Bronchial epithelial cell (primary cell): ENCODE data around the gene KCNN4. TPM values are rescaled to one million over a fixed set of nuclear protein-coding genes. Genes with fewer than 3 reads are reported as not detected.
"Not testable (repeated sequence)": the region's sequence is repeated elsewhere in the genome, so short reads cannot be mapped to it uniquely, and the experiment has no call there.

Experiments used
- DNase-seq: peaks from one replicate; pipeline ENCODE4 v3.0.0-alpha.2; 2010; ENCODE audit warnings: low read depth
- FAIRE-seq: peaks from 2 replicates; lab custom pipeline; 2011; peaks lifted over from hg19 to GRCh38; lab: Jason Lieb, UNC
- H3K27me3 ChIP-seq: 2 replicates; pipeline ENCODE4 v1.5.1; 2011; ENCODE audit warnings: low read length; ENCODE audit not compliant: control insufficient read depth, insufficient read depth
- H3K36me3 ChIP-seq: 2 replicates; pipeline ENCODE4 v1.5.1; 2011; ENCODE audit warnings: low read length; ENCODE audit not compliant: control insufficient read depth, insufficient read depth
- H3K4me3 ChIP-seq: 2 replicates; pipeline ENCODE4 v1.5.1; 2011; ENCODE audit warnings: mild to moderate bottlenecking, low read depth, low read length, control low read depth
- total RNA-seq: library from RNA; depleted of rRNA; stranded (reverse); fragments of >200 nt; gene quantifications from 2 replicates; pipeline ENCODE4 v1.2.1, GENCODE V29; 2014
- TF ChIP-seq, protein P1 (sequence below): IDR thresholded peaks from 2 replicates; pipeline ENCODE4 v1.5.1; 2011; ENCODE audit warnings: mild to moderate bottlenecking, moderate library complexity, low read length, control low read depth, inconsistent platforms; ENCODE audit not compliant: insufficient read depth, severe bottlenecking

KCNN4 gene
- total RNA-seq, 1 donor from 2014 or later, result 9.7 TPM

DNA sequence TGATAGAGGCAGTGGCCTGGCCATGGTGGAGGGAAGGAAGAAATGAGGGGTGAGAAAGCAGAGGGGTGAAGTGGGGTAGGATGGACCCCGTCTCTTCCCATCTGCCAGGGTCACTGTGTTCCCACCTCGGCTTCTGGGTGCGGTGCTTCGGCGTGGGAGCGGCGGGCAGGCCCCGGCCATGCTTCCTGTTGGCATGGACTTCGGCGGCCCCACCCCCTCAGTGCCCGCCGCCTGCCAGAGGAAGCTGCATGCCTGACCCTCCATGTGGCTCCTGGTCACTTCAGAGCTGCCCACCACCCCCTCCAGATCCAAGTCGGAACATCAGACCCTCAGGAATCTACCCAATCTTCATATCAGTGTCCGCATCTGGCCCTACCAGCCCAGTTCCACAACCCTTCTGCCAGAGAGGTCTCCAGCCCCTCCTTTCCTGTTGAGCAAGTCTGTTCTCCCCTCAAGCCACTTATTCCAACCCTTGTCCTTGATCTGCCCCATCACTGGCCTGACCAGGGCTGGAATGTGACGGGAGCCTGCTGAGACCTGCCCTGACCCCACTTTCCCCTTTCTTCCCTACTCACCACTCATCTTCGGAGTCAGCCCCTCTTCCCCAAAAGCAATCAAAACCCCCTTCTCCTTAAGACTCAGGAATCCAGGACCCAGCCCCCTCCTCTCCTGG lies 1.5 kb downstream of the KCNN4 start:
- FAIRE-seq (no peak), DNase-seq (no peak)
- no peaks in the 10 kb centered on the region for H3K27me3 ChIP-seq
- H3K36me3 ChIP-seq, result no peaks in the 10 kb centered on the region
- TF ChIP-seq, protein P1, sequence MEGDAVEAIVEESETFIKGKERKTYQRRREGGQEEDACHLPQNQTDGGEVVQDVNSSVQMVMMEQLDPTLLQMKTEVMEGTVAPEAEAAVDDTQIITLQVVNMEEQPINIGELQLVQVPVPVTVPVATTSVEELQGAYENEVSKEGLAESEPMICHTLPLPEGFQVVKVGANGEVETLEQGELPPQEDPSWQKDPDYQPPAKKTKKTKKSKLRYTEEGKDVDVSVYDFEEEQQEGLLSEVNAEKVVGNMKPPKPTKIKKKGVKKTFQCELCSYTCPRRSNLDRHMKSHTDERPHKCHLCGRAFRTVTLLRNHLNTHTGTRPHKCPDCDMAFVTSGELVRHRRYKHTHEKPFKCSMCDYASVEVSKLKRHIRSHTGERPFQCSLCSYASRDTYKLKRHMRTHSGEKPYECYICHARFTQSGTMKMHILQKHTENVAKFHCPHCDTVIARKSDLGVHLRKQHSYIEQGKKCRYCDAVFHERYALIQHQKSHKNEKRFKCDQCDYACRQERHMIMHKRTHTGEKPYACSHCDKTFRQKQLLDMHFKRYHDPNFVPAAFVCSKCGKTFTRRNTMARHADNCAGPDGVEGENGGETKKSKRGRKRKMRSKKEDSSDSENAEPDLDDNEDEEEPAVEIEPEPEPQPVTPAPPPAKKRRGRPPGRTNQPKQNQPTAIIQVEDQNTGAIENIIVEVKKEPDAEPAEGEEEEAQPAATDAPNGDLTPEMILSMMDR, result no peak
- no peak overlapping the region for H3K4me3 ChIP-seq

DNA sequence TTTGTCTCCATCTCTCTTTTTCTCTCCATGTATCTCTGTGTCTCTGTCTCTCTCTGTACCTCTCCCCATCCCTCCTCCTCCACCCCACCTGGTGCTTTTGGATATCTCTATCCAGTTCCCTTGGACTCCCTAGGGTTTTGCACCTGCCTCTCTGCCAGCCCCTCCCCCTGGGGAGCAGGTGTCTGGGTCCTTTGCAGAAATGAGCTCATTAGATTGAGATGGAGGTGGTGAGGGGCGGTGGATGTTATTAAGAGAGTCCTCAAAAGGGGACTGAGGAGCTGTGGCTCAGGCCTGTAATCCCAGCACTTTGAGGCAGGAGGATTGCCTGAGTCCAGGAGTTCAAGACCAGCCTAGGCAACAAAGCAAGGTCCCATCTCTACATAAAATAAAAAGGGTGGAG lies 2.1 kb downstream of the KCNN4 start:
- Histone ChIP-seq H3K36me3 (no peaks in the 10 kb centered on the region), H3K4me3 (no peak overlapping the region), H3K27me3 (no peaks in the 10 kb centered on the region)
- TF ChIP-seq, protein P1, result no peak
- DNase-seq (no peak), FAIRE-seq (no peak)

DNA sequence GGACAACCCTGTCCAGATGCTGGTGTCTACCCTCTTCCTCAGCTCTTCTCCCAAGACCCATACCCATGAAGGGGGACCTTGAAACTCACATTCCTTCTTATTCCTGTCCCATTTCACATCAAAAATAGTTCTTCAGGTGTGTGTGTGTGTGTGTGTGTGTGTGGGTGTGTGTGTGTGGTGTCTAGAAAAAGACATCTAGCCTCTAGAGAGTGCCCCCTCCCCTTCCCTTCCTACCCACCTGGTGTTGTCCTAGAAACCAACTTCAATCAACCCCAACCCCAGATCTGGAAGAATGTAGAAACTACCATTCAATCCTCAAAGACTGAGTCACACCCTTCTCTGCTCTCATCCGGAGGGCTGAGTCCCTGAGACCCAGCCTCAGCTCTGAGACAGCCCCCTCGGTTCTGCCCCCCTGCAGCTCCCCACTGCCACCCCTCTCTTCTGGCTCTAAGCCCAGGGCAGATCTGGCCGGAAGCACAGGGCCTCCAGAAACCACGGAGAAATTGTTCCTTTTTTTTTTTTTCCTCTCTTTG lies 3.5 kb downstream of the KCNN4 start:
- Histone ChIP-seq H3K4me3 (no peak overlapping the region), H3K27me3 (no peaks in the 10 kb centered on the region), H3K36me3 (no peaks in the 10 kb centered on the region)
- DNase-seq, result no peak
- no peak for FAIRE-seq
- TF ChIP-seq, protein P1, result no peak

DNA sequence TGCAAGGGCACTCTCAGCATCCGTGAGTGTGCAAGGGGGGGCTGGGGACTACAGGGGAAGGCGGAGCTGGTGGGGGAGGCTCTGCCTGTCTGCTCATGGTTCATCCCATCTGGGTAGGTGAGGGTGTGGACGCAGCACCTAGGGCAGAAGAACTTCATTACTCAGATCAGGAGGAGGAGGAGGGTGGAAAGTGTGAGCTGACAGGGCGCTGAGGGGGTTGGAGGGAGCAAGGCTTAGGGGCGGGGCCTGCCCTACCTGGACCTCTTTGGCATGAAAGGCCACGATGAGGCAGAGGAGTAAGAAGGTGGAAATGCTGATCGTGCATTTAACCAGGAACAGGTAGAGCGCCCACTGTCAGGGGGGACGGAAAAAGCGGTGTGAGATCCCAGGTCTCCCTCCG lies 4.5 kb downstream of the KCNN4 start:
- Histone ChIP-seq H3K27me3 (no peaks in the 10 kb centered on the region), H3K36me3 (no peaks in the 10 kb centered on the region), H3K4me3 (no peak overlapping the region)
- TF ChIP-seq, protein P1, result no peak
- DNase-seq, result no peak
- FAIRE-seq, result no peak

DNA sequence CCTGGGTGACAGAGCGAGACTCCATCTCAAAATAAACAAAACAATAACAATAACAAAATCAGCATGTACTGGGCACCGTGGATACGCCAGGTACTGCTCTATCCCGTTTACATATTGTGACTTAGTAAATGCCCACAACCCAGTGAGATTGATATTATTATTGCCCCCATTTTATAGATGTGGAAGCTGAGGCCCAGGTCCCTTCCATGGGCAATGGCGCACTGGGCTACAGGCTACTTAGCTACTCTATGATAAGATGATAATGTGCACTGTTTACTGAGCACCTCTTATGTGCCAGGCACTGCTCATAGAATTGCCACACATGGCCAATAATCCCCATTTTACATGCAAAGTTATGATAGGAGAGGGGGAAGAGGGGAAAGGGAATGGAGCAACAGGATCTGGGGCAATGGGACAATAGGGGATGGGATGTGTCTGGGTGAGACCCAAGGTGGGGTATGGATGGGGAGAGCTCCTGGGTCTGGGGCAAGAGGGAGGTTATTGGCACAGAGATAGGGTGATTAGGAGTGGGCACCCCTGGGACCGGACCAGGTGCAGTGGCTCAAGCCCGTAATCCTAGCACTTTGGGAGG lies 5.4 kb downstream of the KCNN4 start:
- TF ChIP-seq, protein P1, result no peak
- no peak for DNase-seq
- no peak for FAIRE-seq
- Histone ChIP-seq H3K36me3 (no peaks in the 10 kb centered on the region), H3K4me3 (no peak overlapping the region), H3K27me3 (no peaks in the 10 kb centered on the region)

DNA sequence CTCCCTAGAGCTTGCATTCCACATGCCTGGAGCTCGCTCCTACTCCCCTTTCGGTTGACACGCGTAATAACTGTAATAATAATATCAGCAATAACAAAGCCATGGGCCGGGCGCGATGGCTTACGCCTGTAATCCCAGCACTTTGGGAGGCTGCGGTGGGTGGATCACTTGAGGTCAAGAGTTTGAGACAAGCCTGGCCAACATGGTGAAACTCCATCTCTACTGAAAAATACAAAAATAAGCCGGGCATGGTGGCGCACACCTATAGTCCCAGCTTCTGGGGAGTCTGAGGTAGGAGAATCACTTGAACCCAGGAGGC lies 5.9 kb downstream of the KCNN4 start:
- H3K36me3 ChIP-seq, DNase-seq, H3K4me3 ChIP-seq, H3K27me3 ChIP-seq, FAIRE-seq: not testable (repeated sequence)
